ENCODE measurements around the gene FBXL13. TPM values are rescaled to one million over a fixed set of nuclear protein-coding genes. Genes with fewer than 3 reads are reported as not detected.
"Not testable (repeated sequence)": the region's sequence is repeated elsewhere in the genome, so short reads cannot be mapped to it uniquely, and the experiment has no call there.

Gene FBXL13
- total RNA-seq, 1 experiment from 2014 or later: 0.35 TPM

GRCh38 chr7:103001210-103001609 lies 73.4 kb downstream of the FBXL13 start:
- no peaks in the 10 kb centered on the region for H3K36me3 Mint-ChIP-seq (ENCODE audit: insufficient read depth, unreplicated experiment)
- no TSS peak for BruUV-seq (replicated peaks)
- TF ChIP-seq CTCF (IDR thresholded peaks at IDR 0.05; ENCODE audit: unreplicated experiment): no peak

DNA sequence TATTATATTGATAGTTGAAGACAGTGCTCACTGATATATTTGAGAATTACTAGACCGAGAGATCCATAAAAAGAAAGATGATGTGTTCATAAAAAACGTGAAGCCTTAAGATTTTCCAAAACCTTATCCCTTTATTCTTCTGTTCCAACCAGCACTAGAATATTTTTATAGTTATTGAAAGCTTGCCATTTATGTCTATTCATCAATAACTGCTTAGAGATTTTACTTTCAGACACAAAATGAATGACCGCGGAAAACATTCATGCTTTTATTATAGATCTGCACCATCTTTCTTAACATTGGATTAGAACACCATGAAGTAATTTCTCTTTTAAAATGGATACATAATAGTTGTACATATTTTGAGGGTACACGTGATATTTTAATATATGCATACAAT lies 77.6 kb downstream of the FBXL13 start:
- Mint-ChIP-seq H3K27ac (ENCODE audit: low read depth, unreplicated experiment) (no peak overlapping the region), H3K9me3 (ENCODE audit: unreplicated experiment) (no peaks in the 10 kb centered on the region), H3K4me1 (ENCODE audit: insufficient read depth, unreplicated experiment) (no peaks in the 10 kb centered on the region), H3K4me3 (ENCODE audit: unreplicated experiment) (no peak overlapping the region), H3K27me3 (ENCODE audit: insufficient read depth, unreplicated experiment) (no peaks in the 10 kb centered on the region), H3K36me3 (ENCODE audit: insufficient read depth, unreplicated experiment) (no peaks in the 10 kb centered on the region)
- no TSS peak for BruUV-seq (replicated peaks)
- POLR2A ChIA-PET: no interaction called here
- no peak for TF ChIP-seq CTCF (IDR thresholded peaks at IDR 0.05; ENCODE audit: unreplicated experiment)
- DNase-seq (ENCODE audit: unreplicated experiment): no peak
- CTCF ChIA-PET: no interaction called here
- intact Hi-C loops (cut with micrococcal nuclease): no loop called here

More at GRCh38 chr7:103001210-103001609, 73.4 kb downstream of the FBXL13 start:
- H3K9me3 Mint-ChIP-seq (ENCODE audit: unreplicated experiment): peaks cover 8% of the 10 kb centered on the region
- peaks cover 5% of the 10 kb centered on the region for H3K4me1 Mint-ChIP-seq (ENCODE audit: insufficient read depth, unreplicated experiment)
- H3K4me3 Mint-ChIP-seq (ENCODE audit: unreplicated experiment): no peak overlapping the region
- ChIA-PET POLR2A (no interaction called here), CTCF (no interaction called here)
- H3K27ac Mint-ChIP-seq (ENCODE audit: low read depth, unreplicated experiment): no peak overlapping the region
- DNase-seq (ENCODE audit: unreplicated experiment): no peak
- H3K27me3 Mint-ChIP-seq (ENCODE audit: insufficient read depth, unreplicated experiment): no peaks in the 10 kb centered on the region
- intact Hi-C loops (cut with micrococcal nuclease): no loop called here

GRCh38 chr7:102995609-102996008 lies 79.0 kb downstream of the FBXL13 start:
- intact Hi-C loops (cut with micrococcal nuclease); H3K27me3 Mint-ChIP-seq (ENCODE audit: insufficient read depth, unreplicated experiment); CTCF ChIA-PET; H3K27ac Mint-ChIP-seq (ENCODE audit: low read depth, unreplicated experiment); H3K4me1 Mint-ChIP-seq (ENCODE audit: insufficient read depth, unreplicated experiment); BruUV-seq (replicated peaks); H3K9me3 Mint-ChIP-seq (ENCODE audit: unreplicated experiment); DNase-seq (ENCODE audit: unreplicated experiment); H3K36me3 Mint-ChIP-seq (ENCODE audit: insufficient read depth, unreplicated experiment); H3K4me3 Mint-ChIP-seq (ENCODE audit: unreplicated experiment): not testable (repeated sequence)
- POLR2A ChIA-PET: interaction anchor here (0.6 kb wide), 1 partner anchor 183 kb away, joined by 3 read pairs; no protein-coding TSS in a partner anchor

- DNase-seq (ENCODE audit: unreplicated experiment): no peak
- intact Hi-C loops (cut with micrococcal nuclease): no loop called here
- BruUV-seq (replicated peaks): no TSS peak
- H3K27ac Mint-ChIP-seq (ENCODE audit: low read depth, unreplicated experiment): no peak overlapping the region
- H3K4me1 Mint-ChIP-seq (ENCODE audit: insufficient read depth, unreplicated experiment): no peaks in the 10 kb centered on the region
- no peaks in the 10 kb centered on the region for H3K9me3 Mint-ChIP-seq (ENCODE audit: unreplicated experiment)
- H3K27me3 Mint-ChIP-seq (ENCODE audit: insufficient read depth, unreplicated experiment): no peaks in the 10 kb centered on the region
- TF ChIP-seq CTCF (IDR thresholded peaks at IDR 0.05; ENCODE audit: unreplicated experiment): no peak
- H3K36me3 Mint-ChIP-seq (ENCODE audit: insufficient read depth, unreplicated experiment): no peaks in the 10 kb centered on the region
- ChIA-PET CTCF (interaction anchor here (0.6 to 1.0 kb wide), 3 partner anchors 15 to 554 kb away, joined by 3 read pairs; no protein-coding TSS in a partner anchor), POLR2A (no interaction called here)
- H3K4me3 Mint-ChIP-seq (ENCODE audit: unreplicated experiment): no peak overlapping the region
Measured at GRCh38 chr7:102994567-102994966, 80.0 kb downstream of the FBXL13 start.

- Mint-ChIP-seq H3K4me1 (ENCODE audit: insufficient read depth, unreplicated experiment) (no peaks in the 10 kb centered on the region), H3K9me3 (ENCODE audit: unreplicated experiment) (no peaks in the 10 kb centered on the region), H3K4me3 (ENCODE audit: unreplicated experiment) (no peak overlapping the region), H3K27me3 (ENCODE audit: insufficient read depth, unreplicated experiment) (no peaks in the 10 kb centered on the region), H3K36me3 (ENCODE audit: insufficient read depth, unreplicated experiment) (no peaks in the 10 kb centered on the region), H3K27ac (ENCODE audit: low read depth, unreplicated experiment) (no peak overlapping the region)
- DNase-seq (ENCODE audit: unreplicated experiment): no peak
- intact Hi-C loops (cut with micrococcal nuclease): no loop called here
- no TSS peak for BruUV-seq (replicated peaks)
- ChIA-PET POLR2A (interaction anchor here (0.6 to 1.2 kb wide), 3 partner anchors 12 to 157 kb away, joined by 3 to 4 read pairs (median 4); no protein-coding TSS in a partner anchor), CTCF (interaction anchor here (0.6 to 0.7 kb wide), 2 partner anchors 10 to 68 kb away, joined by 3 to 4 read pairs; no protein-coding TSS in a partner anchor)
- TF ChIP-seq CTCF (IDR thresholded peaks at IDR 0.05; ENCODE audit: unreplicated experiment): no peak
Measured at GRCh38 chr7:102993718-102994029, 80.9 kb downstream of the FBXL13 start.

Measured in MCF 10A (cell line).